Measurements from ENCODE around the gene RCC2.

Gene RCC2

DNA sequence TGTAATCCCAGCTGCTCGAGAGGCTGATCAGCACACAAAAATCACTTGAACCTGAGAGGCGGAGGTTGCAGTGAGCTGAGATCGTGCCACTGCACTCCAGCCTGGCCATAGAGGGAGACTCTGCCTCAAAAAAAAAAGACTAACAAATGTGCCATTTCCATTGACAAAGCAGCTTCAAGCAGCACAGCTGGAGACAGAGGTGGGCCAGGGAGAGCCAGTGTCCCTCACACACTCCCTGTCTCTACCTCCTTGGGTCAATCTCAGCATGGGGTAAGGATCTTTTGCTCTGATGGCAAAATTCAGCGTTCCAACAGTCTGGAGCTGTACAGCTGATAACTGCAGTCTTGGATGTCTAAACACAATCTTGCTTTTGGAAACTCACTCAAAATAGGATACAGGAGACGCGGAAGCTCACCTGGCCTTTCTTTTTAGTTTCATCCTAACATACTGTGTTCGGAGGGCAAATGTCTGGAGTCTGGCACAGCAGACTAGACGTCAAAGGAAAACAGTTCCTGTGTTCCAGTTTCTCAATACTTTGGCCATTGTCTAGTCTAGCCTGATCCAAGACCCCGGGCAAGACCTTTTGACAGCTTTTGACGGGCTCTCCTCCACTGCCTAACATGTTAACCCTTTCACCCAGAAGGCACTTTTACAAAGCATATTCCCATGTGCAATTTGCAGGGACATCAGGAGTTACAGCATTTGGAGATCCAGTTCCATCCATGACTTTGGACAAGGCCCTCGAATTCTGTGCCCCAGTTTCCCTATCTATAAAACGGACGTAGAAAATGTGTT is 2.9 kb downstream of the RCC2 start:
- TF ChIP-seq, protein P1, sequence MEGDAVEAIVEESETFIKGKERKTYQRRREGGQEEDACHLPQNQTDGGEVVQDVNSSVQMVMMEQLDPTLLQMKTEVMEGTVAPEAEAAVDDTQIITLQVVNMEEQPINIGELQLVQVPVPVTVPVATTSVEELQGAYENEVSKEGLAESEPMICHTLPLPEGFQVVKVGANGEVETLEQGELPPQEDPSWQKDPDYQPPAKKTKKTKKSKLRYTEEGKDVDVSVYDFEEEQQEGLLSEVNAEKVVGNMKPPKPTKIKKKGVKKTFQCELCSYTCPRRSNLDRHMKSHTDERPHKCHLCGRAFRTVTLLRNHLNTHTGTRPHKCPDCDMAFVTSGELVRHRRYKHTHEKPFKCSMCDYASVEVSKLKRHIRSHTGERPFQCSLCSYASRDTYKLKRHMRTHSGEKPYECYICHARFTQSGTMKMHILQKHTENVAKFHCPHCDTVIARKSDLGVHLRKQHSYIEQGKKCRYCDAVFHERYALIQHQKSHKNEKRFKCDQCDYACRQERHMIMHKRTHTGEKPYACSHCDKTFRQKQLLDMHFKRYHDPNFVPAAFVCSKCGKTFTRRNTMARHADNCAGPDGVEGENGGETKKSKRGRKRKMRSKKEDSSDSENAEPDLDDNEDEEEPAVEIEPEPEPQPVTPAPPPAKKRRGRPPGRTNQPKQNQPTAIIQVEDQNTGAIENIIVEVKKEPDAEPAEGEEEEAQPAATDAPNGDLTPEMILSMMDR (conservative IDR thresholded peaks at IDR 0.05; ENCODE audit: low read length) = no peak
- peak overlapping the region; percentile 81 for H3K4me3 ChIP-seq (ENCODE audit: low read length)
- no peak for DNase-seq (ENCODE audit: low read depth)

DNA sequence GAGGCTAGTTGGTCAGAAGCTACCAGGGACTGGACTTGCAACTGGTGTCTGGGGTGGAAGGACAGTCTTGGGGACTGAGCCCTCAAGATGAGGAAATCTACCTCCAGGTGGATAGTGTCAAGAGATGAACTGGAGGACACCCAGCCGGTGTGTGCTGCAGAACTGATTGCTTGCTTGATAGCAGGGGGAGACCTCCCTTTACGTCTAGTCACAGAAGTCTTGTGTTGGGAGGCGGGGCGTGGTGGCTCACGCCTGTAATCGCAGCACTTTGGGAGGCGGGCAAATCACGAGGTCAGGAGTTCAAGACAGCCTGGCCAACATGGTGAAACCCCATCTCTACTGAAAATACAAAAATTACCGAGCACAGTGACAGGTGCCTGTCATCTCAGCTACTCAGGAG is 4.9 kb downstream of the RCC2 start:
- no peak overlapping the region for H3K4me3 ChIP-seq (ENCODE audit: low read length)
- TF ChIP-seq, protein P1 (conservative IDR thresholded peaks at IDR 0.05; ENCODE audit: low read length) = no peak
- no peak for DNase-seq (ENCODE audit: low read depth)

DNA sequence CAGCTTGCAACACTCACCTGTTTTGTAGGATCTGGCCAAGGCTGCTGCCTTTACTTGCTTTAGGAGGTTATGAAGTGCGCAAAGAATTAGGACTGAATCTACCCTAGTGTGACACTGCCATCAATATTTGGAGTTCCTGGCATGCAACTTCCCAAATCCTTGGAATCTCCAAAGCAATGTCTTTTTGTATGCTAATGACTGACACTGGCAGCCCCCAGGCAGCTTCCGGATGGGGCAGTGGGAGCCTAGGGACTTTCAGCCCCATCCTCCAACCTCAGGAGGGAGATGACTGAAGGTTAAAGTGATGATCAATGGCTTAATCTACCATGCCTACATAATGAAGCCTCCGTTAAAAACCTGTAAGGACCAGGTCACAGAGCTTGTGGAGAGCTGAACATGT is 5.5 kb downstream of the RCC2 start:
- H3K4me3 ChIP-seq (ENCODE audit: low read length) = no peak overlapping the region
- DNase-seq (ENCODE audit: low read depth) = no peak
- TF ChIP-seq, protein P1 (conservative IDR thresholded peaks at IDR 0.05; ENCODE audit: low read length) = no peak

DNA sequence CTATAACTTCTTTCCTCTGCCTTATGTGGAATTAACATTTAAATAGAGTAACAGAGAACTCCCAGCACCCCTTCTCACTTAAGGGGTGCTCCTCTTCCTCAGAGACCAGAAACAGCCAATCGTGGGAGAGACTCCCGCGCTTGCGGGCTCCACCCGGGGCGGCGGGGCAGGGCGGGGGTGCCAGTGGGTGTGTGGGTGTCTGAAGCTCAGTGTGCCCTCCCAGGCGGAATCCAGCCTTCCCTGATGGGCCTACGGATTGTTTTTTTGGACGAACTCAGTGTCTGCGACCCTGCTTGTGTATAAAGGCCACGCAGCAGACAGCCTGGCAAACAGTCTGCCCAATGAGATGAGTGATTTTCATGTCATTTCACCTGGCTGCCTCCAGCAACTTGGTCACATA is 6.2 kb downstream of the RCC2 start:
- no peak for DNase-seq (ENCODE audit: low read depth)
- TF ChIP-seq, protein P1 (conservative IDR thresholded peaks at IDR 0.05; ENCODE audit: low read length) = no peak
- H3K4me3 ChIP-seq (ENCODE audit: low read length) = no peak overlapping the region

DNA sequence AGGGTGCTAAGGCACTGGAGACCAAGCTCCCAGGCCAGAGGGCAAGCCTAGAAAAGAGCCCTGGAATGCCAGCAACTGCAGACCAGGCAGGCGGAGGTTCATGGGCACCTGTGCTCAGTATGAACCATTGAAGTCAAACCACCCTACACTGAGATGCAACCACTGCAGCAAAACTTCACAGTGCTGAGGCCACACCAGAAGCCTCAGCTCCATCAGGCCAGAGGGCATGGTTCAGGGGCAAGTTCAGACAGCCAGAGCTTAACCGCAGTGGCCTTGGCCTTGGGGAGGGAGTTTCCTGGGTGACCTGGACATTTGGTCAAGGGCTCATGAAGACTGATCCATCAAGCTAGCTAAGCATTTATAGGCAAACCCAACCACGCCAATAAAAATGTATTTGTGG is 7.1 kb downstream of the RCC2 start:
- no peak for DNase-seq (ENCODE audit: low read depth)
- H3K4me3 ChIP-seq (ENCODE audit: low read length) = no peak overlapping the region
- TF ChIP-seq, protein P1 (conservative IDR thresholded peaks at IDR 0.05; ENCODE audit: low read length) = no peak

DNA sequence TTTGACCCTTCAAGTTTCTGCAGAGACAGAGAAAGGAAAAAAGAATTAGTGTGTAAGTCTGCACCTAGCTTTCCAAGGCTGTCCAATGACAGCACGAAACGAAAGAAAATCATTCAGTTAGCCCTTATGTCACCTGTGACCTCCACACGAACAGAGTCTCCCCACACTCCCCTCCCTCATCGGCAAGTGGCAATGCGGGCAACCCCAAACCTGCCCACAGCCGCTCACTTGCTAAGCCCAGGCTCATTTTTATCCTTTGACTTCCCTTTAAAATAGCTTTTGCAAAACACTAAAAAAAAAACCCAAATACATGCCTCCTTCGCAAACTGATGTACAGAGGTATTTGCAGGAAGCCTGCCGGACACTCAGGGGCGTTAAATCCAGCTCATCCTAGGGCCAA is 10.3 kb downstream of the RCC2 start:
- TF ChIP-seq, protein P1 (conservative IDR thresholded peaks at IDR 0.05; ENCODE audit: low read length) = no peak
- no peak for DNase-seq (ENCODE audit: low read depth)

More for the DNA sequence above, 10.3 kb downstream of the RCC2 start:
- H3K4me3 ChIP-seq (ENCODE audit: low read length) = no peak overlapping the region

All from AG10803 (cell line).